Lower leg skin (tissue), 4 donors: ENCODE results near the gene HDC. TPM values are rescaled to one million over a fixed set of nuclear protein-coding genes. Genes with fewer than 3 reads are reported as not detected.

Source experiments
- DNase-seq, 2 donors: peaks; one replicate each; pipeline ENCODE4 v3.0.0-alpha.2; 2019; ENCODE audit warnings: low spot score in 2 of 2
- H3K4me3 ChIP-seq: fragments of 200-600 bp; sonication (generic); 2 replicates; pipeline ENCODE4 v1.5.1; 2017; ENCODE audit warnings: mild to moderate bottlenecking, low read depth; ENCODE audit not compliant: poor library complexity, severe bottlenecking
- CTCF ChIP-seq, 3 donors: fragments of 450-650 bp; IDR thresholded peaks; one replicate each; pipeline ENCODE4 v1.5.1; 2016; ENCODE audit warnings: antibody characterized with exemption in 3 of 3, mild to moderate bottlenecking in 3 of 3, moderate library complexity in 2 of 3
- POLR2A ChIP-seq, 2 donors: fragments of 450-650 bp; IDR thresholded peaks; one replicate each; pipeline ENCODE4 v1.6.1; 2016 to 2017; ENCODE audit warnings: antibody characterized with exemption in 2 of 2, mild to moderate bottlenecking in 1 of 2, moderate library complexity in 1 of 2
- WGBS, 2 donors: methylation state at CpG; one replicate each; pipeline ENCODE4 v1.1.5; 2018; 5-methylcytosine and 5-hydroxymethylcytosine counted together
- intact Hi-C: fragments of 100-400 bp; cut with DNase I; formaldehyde crosslinking; loops from one replicate; pipeline ENCODE4 v1.15.0; 2023; ENCODE audit warnings: low total_unique reads
- total RNA-seq, 4 donors: library from RNA; depleted of rRNA; stranded (reverse); fragments of >200 nt; gene quantifications; one replicate each; pipeline ENCODE4 v1.1.0, GENCODE V29; 2016

Gene HDC
- total RNA-seq, 4 donors from 2014 or later: 0.10 to 2.1 (median 0.95) TPM

GRCh38 chr15:50277370-50277769, 11.8 kb upstream of the HDC start:
- WGBS, 2 donors: 77 to 88% methylated on average over 1 of the region's 1 CpG
- TF ChIP-seq POLR2A (IDR thresholded peaks at IDR 0.05) (no peak), CTCF (IDR thresholded peaks at IDR 0.05) (no peak)
- H3K4me3 ChIP-seq: no peak overlapping the region
- no peak for DNase-seq
- intact Hi-C loops: no loop called here

- TF ChIP-seq POLR2A (IDR thresholded peaks at IDR 0.05) (no peak), CTCF (IDR thresholded peaks at IDR 0.05) (no peak)
- WGBS, 2 donors: 73 to 78% methylated on average over 3 of the region's 3 CpGs
- intact Hi-C loops: no loop called here
- no peak for DNase-seq
- no peak overlapping the region for H3K4me3 ChIP-seq
Measured at GRCh38 chr15:50275908-50276307, 10.4 kb upstream of the HDC start.

- intact Hi-C loops: no loop called here
- DNase-seq: no peak
- 43 to 48% methylated on average over 2 of the region's 2 CpGs for WGBS, 2 donors
- no peak overlapping the region for H3K4me3 ChIP-seq
- TF ChIP-seq POLR2A (IDR thresholded peaks at IDR 0.05) (no peak), CTCF (IDR thresholded peaks at IDR 0.05) (no peak)
Measured at GRCh38 chr15:50275091-50275490, 9.6 kb upstream of the HDC start.

GRCh38 chr15:50267577-50267976, 2.1 kb upstream of the HDC start:
- H3K4me3 ChIP-seq: no peak overlapping the region
- 78 to 85% methylated on average over 2 of the region's 2 CpGs for WGBS, 2 donors
- TF ChIP-seq CTCF (IDR thresholded peaks at IDR 0.05) (no peak), POLR2A (IDR thresholded peaks at IDR 0.05) (no peak)
- DNase-seq: no peak
- intact Hi-C loops: no loop called here

GRCh38 chr15:50262533-50262932, 3.0 kb downstream of the HDC start:
- H3K4me3 ChIP-seq: no peak overlapping the region
- intact Hi-C loops: no loop called here
- 74 to 77% methylated on average over 4 of the region's 4 CpGs for WGBS, 2 donors
- TF ChIP-seq POLR2A (IDR thresholded peaks at IDR 0.05) (no peak), CTCF (IDR thresholded peaks at IDR 0.05) (no peak)
- DNase-seq: no peak

GRCh38 chr15:50261981-50262380, 3.5 kb downstream of the HDC start:
- no peak overlapping the region for H3K4me3 ChIP-seq
- DNase-seq: no peak
- no peak for TF ChIP-seq CTCF (IDR thresholded peaks at IDR 0.05)
- TF ChIP-seq POLR2A (IDR thresholded peaks at IDR 0.05): no peak
- 96 to 98% methylated on average over 3 of the region's 3 CpGs for WGBS, 2 donors
- intact Hi-C loops: no loop called here
